Nephron progenitor cell (in vitro differentiated cells): ENCODE results near the gene ATG2A.

Experiments used
- DNase-seq: peaks from one replicate; pipeline ENCODE4 v3.0.0; 2021
- H3K27ac Mint-ChIP-seq: 2 replicates; pipeline ENCODE4 v1.8.0; 2021; ENCODE audit warnings: mild to moderate bottlenecking, moderate library complexity, mixed read lengths
- H3K27me3 Mint-ChIP-seq: 2 replicates; pipeline ENCODE4 v1.8.0; 2021; ENCODE audit warnings: mild to moderate bottlenecking, low read depth, mixed read lengths; ENCODE audit not compliant: poor library complexity
- H3K36me3 Mint-ChIP-seq: 2 replicates; pipeline ENCODE4 v1.8.0; 2021; ENCODE audit warnings: low read depth, mixed read lengths
- H3K4me1 Mint-ChIP-seq: 2 replicates; pipeline ENCODE4 v1.8.0; 2021; ENCODE audit warnings: mixed read lengths
- H3K4me3 Mint-ChIP-seq: 2 replicates; pipeline ENCODE4 v1.8.0; 2021; ENCODE audit warnings: mild to moderate bottlenecking, moderate library complexity, mixed read lengths
- H3K9me3 Mint-ChIP-seq: 2 replicates; pipeline ENCODE4 v1.8.0; 2021; ENCODE audit warnings: mild to moderate bottlenecking, moderate library complexity, mixed read lengths
- TF ChIP-seq, protein P1 (sequence below): fragments of 200-600 bp; sonication (generic); IDR thresholded peaks from 2 replicates; pipeline ENCODE4 v1.5.0; 2021; ENCODE audit warnings: antibody characterized with exemption

Gene ATG2A

DNA sequence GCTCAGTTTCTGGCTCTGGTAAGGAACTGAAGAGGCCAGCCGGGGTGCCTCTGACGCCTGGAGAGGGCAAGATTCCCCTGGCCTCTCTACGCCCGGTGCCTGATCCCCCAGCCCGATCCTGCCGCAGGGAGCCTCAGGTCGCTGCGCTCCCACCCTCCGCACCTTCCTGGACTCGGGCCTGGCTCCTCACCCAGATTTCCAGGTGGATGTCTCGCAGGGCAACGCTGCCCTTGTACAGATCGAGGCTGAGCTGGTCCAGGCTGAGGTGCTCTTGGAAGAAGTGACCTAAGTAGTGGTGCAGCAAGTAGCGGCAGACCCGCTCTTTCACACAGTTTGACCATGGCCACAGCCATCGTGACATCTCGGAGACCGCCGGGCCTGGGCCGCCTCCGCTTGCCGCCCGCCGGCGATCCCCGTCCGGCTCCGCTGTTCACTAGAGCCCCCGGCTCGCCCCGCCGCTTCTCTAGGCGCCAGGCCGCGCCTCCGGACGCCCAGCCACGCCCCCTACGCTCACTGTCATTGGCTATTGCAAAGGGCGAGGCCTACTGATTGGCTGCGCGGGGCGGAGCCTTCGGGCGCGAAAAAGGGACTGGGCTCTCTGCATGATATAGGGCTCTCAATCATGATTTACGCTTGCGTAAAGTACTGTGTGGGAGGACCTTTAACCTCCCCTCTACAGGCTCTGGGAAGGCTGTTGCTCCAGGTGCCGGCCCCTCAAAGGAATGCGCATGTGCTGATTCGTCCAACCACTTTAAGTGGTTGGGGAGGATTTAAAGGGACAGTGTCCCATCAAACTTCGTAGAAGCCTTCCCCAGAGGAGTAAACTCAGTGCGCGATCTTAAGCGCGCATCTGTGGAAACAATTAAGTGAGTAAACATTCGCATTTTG is at the start of gene ATG2A:
TSS of gene ATG2A (minus strand) at position 435 of the 888 bp plus-strand sequence. CDS start at position 361, 74 bp downstream.
- peaks cover 5% of the 10 kb centered on the region for H3K36me3 Mint-ChIP-seq
- DNase-seq, result peak; percentile 99
- H3K4me3 Mint-ChIP-seq, result peak within 1 kb of the TSS; percentile 91
- peak within 1 kb of the TSS; percentile 99 for H3K27ac Mint-ChIP-seq
- peaks cover 56% of the 10 kb centered on the region for H3K4me1 Mint-ChIP-seq
- peaks cover 4% of the 10 kb centered on the region for H3K27me3 Mint-ChIP-seq
- TF ChIP-seq, protein P1, sequence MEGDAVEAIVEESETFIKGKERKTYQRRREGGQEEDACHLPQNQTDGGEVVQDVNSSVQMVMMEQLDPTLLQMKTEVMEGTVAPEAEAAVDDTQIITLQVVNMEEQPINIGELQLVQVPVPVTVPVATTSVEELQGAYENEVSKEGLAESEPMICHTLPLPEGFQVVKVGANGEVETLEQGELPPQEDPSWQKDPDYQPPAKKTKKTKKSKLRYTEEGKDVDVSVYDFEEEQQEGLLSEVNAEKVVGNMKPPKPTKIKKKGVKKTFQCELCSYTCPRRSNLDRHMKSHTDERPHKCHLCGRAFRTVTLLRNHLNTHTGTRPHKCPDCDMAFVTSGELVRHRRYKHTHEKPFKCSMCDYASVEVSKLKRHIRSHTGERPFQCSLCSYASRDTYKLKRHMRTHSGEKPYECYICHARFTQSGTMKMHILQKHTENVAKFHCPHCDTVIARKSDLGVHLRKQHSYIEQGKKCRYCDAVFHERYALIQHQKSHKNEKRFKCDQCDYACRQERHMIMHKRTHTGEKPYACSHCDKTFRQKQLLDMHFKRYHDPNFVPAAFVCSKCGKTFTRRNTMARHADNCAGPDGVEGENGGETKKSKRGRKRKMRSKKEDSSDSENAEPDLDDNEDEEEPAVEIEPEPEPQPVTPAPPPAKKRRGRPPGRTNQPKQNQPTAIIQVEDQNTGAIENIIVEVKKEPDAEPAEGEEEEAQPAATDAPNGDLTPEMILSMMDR, result no peak
- no peaks in the 10 kb centered on the region for H3K9me3 Mint-ChIP-seq

DNA sequence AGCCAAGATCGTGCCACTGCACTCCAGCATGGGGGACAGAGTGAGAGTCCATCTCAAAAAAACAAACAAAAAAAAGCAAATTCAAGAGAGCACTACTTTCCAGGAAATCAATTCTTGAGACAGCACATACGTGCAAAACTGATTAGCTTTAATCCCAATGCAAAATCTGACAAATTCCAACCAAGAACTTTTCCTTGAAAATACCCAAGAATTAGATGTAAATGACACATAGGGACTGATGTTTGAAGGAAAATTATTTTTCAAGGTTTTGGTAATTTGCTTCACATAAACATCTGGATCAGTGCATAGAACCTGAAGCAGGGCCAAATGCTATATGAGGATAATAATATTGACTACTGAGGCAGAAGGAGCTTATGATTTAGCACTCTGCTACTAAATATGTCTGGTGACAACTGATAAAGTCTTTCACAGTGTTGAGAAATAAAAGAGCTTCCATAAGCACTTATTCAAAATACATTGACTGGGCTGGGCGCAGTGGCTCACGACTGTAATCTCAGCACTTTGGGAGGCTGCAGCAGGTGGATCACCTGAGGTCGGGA is 46.1 kb upstream of the ATG2A start:
- Mint-ChIP-seq H3K4me1 (peaks cover 13% of the 10 kb centered on the region), H3K27me3 (peaks cover 14% of the 10 kb centered on the region), H3K27ac (no peak overlapping the region), H3K9me3 (no peaks in the 10 kb centered on the region), H3K36me3 (no peaks in the 10 kb centered on the region), H3K4me3 (no peak overlapping the region)
- DNase-seq, result no peak
- TF ChIP-seq, protein P1, result no peak

DNA sequence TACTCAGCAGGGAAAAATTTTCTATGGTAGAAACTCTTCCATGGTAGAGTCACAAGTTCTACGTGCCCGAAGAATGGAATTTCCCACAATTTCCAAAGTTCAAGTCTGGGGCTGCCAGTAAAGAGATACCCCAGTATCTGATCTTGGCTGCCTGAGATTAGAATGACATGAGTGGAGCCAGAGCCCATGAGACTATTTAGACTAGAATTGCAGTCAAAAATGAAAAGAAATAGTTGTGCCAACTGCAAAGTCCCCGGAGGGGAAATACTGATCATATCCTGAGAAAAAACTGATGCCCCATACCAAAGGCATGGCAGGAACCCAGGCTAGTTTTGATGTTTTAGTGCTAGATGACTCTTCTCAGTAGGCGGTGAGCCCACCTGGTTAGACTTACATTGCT is 43.7 kb upstream of the ATG2A start:
- Mint-ChIP-seq H3K4me1 (peaks cover 9% of the 10 kb centered on the region), H3K36me3 (no peaks in the 10 kb centered on the region), H3K27me3 (peaks cover 16% of the 10 kb centered on the region), H3K27ac (no peak overlapping the region), H3K9me3 (no peaks in the 10 kb centered on the region), H3K4me3 (no peak overlapping the region)
- DNase-seq, result no peak
- TF ChIP-seq, protein P1, result no peak

DNA sequence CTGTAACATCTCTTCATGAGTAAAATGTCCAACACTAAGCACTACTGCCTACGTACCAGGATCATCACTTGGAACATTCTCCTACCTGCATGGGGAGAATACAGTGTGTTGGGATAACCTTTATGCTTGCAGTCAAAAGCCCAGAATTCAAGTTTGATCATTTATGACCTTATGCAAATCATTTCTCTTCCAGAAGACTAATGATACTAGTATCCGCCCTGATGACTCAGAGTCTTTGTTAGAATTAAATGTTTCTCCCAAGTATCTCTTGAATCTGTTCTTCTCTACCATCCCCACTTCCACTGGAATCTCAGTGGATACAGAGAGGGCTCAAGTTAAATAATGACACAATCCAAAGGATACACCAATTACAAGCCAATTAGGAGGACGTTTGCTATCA is 42.5 kb upstream of the ATG2A start:
- H3K9me3 Mint-ChIP-seq, result no peaks in the 10 kb centered on the region
- TF ChIP-seq, protein P1, result no peak
- no peaks in the 10 kb centered on the region for H3K36me3 Mint-ChIP-seq
- DNase-seq, result no peak
- H3K27ac Mint-ChIP-seq, result no peak overlapping the region
- H3K4me3 Mint-ChIP-seq, result no peak overlapping the region
- peaks cover 25% of the 10 kb centered on the region for H3K27me3 Mint-ChIP-seq
- no peaks in the 10 kb centered on the region for H3K4me1 Mint-ChIP-seq

DNA sequence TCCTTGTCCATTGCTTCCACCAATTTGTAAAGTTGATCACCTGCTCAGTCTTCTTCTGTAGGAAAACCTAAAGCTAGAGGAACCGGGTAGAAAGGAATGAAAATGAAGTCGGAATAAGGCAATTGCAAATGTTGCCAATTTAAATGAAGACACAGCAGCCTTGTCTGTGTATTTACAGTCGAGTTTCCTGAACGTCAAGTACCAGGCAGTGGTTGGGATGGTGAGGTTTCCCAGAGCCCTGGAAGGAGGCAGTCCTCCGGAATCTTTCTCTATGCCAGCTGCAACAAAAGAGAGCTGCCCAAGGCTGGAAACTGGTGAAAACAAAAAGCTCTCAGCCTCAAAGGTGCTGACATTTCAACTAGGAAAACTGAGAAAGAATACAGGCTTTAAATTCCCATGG is 37.2 kb upstream of the ATG2A start:
- Mint-ChIP-seq H3K27ac (no peak overlapping the region), H3K27me3 (peaks cover 40% of the 10 kb centered on the region), H3K4me3 (no peak overlapping the region), H3K36me3 (no peaks in the 10 kb centered on the region), H3K4me1 (no peaks in the 10 kb centered on the region), H3K9me3 (no peaks in the 10 kb centered on the region)
- TF ChIP-seq, protein P1, result no peak
- no peak for DNase-seq
